GM18508 (cell line): ENCODE measurements around the gene FAM78B.

ENCODE experiments used
- ATAC-seq: cut with Tn5 transposase; IDR thresholded peaks from one replicate; pipeline ENCODE4 v1.9.1; 2021; ENCODE audit warnings: moderate number of reproducible peaks; ENCODE audit not compliant: insufficient read depth, unreplicated experiment

Gene FAM78B

GRCh38 chr1:166166698-166167571 is at the start of gene FAM78B:
Gene FAM78B, minus strand, starts transcription at chr1:166167001. Its CDS starts 753 bp downstream, at chr1:166166248.
- no peak for ATAC-seq

- ATAC-seq = no peak
Observed at GRCh38 chr1:166202546-166202945, 35.7 kb upstream of the FAM78B start.

DNA sequence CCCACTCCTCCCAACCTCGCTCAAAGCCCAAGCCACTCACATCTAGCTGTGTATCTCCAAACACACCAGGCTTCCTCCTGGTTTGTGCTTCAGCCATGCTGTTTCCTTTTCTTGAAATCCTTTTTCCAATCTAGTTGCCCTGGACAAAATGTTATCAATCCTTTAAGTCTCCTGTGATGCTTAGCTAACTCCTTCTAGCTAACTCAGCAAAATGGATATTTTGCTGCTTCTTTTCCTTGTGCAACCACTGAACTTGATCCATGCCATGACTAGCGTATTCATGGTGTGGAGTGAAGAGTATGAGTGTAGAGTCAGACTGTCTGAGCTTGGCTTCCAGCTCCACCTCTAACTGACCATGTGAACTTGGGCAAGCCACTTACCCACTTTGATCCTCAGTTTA is 33.9 kb upstream of the FAM78B start:
- ATAC-seq = no peak

GRCh38 chr1:166197597-166197996 is 30.8 kb upstream of the FAM78B start:
- ATAC-seq = no peak

- ATAC-seq = no peak
Observed at GRCh38 chr1:166197141-166197540, 30.3 kb upstream of the FAM78B start.

DNA sequence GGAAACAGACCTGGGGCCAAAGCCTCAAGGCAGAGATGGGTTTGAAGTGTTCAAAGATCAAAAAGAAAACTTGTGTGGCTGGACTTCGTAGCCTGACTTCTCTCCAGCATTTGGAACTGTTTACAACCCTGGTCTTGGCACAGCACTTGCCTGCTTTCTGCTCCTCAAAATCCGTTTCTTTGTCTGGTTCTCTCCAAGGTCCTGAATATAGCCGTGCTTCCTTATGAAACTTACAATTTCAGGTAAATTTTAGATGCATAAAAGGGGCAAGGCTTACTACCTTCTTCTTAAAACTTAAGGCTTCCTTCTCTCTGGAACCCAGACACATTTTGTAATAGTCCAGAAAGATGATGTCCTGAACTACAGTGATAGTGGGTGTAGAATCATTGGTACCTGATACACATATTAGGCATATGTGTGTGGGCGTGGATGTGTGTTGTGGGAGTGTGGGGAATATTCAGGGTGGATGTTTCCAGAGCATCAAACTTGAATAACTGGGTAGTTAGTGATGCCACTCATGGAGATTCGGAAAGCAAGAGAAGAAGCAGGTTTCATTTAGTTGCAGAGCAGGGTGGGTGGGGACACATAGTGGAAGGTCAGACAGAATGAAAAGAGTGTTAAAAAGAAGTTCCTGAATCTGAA is 26.4 kb upstream of the FAM78B start:
- ATAC-seq = no peak

GRCh38 chr1:166190400-166190799 is 23.6 kb upstream of the FAM78B start:
- no peak for ATAC-seq

- ATAC-seq = no peak
Observed at GRCh38 chr1:166189126-166189525, 22.3 kb upstream of the FAM78B start.

- no peak for ATAC-seq
Observed at GRCh38 chr1:166185526-166185925, 18.7 kb upstream of the FAM78B start.

GRCh38 chr1:166184897-166185296 is 18.1 kb upstream of the FAM78B start:
- no peak for ATAC-seq

DNA sequence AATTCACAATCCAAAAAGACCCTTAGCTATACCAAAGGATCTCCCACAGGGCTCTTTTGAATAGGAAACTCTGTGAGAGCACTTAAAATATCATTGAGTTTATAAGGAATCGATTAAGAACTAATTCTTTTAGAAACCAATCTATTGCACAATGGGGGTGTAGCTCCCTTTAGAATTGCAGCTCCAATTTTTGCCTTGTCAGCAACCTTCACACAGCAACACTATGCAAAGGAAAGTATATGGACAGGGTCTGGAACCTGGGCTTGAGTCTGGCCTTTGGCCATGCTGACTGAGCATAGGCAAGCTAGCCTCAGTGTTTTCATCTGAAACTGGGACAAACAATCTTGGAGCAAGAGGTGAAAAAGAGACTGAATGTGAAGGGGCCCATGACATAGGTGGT is 17.2 kb upstream of the FAM78B start:
- no peak for ATAC-seq

DNA sequence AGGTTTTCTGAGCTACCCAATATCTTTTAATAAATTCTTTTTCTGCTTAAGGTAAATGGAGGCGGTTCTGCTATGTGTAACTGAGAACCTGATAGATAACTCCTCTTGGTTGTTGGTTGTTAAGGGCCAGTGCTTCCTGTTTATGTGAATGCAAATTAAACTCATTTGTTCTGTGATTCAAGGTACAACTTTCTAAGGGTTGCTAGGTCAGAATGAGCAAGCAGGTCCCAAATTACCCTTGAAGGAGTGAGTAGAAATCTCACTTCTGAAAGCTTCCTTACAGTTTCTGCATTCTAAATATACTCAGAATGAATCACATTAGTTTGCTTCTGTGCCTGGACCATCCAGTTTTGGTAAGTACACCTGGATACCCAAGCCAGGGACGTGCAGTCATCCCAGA is 15.5 kb upstream of the FAM78B start:
- no peak for ATAC-seq

- ATAC-seq = no peak
Observed at GRCh38 chr1:166176416-166176815, 9.6 kb upstream of the FAM78B start.

- ATAC-seq = no peak
Observed at GRCh38 chr1:166175032-166175431, 8.2 kb upstream of the FAM78B start.

DNA sequence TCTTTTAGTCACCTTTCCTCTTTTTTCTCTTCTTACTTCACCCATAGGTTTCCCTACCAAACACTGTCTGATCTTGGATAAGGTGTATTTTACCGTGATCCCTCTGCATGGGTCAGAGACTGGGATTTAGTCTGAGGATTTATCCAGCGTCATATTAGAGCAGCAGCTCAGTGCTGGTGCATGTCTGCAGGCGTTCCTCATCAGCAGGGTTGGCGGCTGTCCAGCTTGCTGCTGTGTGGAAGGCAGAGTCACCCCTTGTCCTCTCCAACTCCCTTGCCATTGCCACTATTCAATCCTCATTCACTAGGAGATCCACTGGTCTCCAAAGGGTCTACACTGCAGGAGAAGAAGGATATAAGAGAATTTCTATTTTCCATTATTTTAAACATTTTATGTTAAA is 7.3 kb upstream of the FAM78B start:
- no peak for ATAC-seq

GRCh38 chr1:166172106-166172505 is 5.3 kb upstream of the FAM78B start:
- no peak for ATAC-seq

DNA sequence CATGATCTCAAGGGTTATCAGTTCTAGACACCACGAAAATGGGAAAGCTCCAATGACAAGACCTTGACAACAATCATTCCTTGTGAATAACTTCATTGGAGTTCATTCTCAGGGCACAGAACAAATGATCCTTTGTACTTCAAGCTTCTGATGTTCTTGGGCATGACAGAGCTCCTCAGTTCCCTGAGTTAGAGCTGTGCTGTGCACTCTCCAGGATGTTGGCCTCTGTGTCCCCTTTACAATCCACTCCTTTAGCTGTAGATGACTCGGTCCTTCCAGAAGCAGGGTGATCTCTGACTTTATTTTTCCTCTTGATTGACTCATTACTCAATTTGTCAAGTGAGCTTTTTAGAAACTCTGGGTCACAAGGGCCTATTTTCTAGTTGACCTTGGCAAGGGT is 3.9 kb upstream of the FAM78B start:
- ATAC-seq = no peak

DNA sequence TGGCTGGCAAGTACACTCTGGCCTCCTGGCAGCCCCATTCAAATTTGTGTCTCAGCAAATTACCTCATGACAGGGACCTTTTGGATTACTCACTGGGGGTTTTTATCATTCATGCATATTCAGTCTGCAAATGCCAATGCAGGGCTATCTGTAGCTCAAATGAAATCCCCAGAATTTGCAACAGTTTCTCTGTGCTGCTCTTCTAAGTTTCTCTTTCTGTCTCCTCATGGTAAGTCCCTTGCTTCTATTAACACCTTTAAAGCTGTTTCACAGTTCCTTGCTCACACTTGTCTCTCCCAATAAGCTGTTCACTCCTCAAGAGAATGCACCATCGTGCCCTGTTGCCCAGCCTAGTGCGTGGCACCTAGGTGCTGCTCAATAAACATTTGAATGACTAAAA is 3.3 kb upstream of the FAM78B start:
- peak; percentile 64 for ATAC-seq

GRCh38 chr1:166169182-166169581 is 2.4 kb upstream of the FAM78B start:
- no peak for ATAC-seq

GRCh38 chr1:166167572-166167925 is 748 bp upstream of the FAM78B start:
- no peak for ATAC-seq

GRCh38 chr1:166166329-166166697 is 488 bp downstream of the FAM78B start:
- ATAC-seq = no peak
